Measurements from ENCODE around the gene YTHDF1. TPM values are rescaled to one million over a fixed set of nuclear protein-coding genes. Genes with fewer than 3 reads are reported as not detected.

YTHDF1 gene
- total RNA-seq, 6 experiments from 2014 or later: 35.4 to 40.0 (median 37.2) TPM

DNA sequence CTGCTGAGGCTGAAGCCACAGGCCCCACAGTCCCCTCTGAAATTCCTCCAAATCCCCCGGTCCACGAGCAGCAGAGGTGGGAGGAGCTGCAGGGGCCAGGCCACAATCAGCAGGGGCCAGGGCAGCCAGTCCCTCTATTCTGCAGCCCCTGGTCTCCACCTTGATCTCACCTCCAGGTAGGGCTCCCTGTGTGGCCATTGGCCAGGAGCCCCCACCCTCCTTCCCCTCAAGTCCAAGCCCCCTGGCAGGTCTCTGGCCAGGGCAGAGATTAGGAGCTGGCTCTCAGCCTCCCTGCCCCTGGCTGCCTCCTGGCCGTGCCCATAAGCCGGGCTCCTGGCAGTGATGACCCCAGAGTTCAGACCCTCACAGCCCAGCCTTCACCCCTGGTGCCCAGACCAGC, 34.7 kb downstream of the YTHDF1 start:
- no peak overlapping the region for H3K4me3 Mint-ChIP-seq
- H3K36me3 Mint-ChIP-seq (ENCODE audit: low read depth): no peaks in the 10 kb centered on the region
- no peaks in the 10 kb centered on the region for H3K4me1 Mint-ChIP-seq (ENCODE audit: low read depth)
- TF ChIP-seq, protein P1, sequence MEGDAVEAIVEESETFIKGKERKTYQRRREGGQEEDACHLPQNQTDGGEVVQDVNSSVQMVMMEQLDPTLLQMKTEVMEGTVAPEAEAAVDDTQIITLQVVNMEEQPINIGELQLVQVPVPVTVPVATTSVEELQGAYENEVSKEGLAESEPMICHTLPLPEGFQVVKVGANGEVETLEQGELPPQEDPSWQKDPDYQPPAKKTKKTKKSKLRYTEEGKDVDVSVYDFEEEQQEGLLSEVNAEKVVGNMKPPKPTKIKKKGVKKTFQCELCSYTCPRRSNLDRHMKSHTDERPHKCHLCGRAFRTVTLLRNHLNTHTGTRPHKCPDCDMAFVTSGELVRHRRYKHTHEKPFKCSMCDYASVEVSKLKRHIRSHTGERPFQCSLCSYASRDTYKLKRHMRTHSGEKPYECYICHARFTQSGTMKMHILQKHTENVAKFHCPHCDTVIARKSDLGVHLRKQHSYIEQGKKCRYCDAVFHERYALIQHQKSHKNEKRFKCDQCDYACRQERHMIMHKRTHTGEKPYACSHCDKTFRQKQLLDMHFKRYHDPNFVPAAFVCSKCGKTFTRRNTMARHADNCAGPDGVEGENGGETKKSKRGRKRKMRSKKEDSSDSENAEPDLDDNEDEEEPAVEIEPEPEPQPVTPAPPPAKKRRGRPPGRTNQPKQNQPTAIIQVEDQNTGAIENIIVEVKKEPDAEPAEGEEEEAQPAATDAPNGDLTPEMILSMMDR (IDR thresholded peaks at IDR 0.05): no peak
- H3K27ac Mint-ChIP-seq: no peak overlapping the region
- H3K9me3 Mint-ChIP-seq: no peaks in the 10 kb centered on the region; the same call in 1 of the 2 replicates
- H3K27me3 Mint-ChIP-seq (ENCODE audit: insufficient read depth): peaks cover 13% of the 10 kb centered on the region
- no peak for DNase-seq

DNA sequence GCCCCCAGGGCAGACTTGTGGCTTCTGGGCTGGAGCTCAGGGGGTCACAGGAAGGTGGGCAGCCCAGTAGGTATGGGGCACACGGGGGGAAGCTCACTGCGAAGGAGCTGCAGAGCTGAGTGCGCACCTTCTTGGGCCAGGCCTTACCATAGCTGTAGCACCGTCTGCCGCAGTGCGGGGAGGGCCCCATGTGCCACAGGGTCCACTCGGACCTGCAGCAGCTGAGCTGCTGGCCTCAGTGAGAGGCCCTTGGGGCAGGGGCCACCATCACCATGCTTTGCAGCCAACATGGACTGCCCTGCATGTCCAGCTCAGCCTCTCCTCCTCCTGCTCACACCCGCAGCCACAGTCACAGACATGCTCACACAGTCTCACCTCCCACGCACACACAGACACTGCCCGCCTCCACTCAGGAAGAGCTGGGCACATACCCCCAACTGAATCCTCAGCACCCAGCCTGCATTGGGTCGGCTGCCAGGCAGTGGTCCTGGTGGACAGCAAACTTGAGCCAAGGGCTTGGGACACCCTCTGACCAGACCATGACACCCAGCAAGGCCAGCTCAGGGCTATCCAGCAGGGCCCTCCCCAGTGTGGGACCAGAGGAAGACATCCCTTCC, 35.3 kb downstream of the YTHDF1 start:
- Mint-ChIP-seq H3K27ac (no peak overlapping the region), H3K9me3 (no peaks in the 10 kb centered on the region), H3K36me3 (ENCODE audit: low read depth) (no peaks in the 10 kb centered on the region), H3K4me1 (ENCODE audit: low read depth) (no peaks in the 10 kb centered on the region), H3K27me3 (ENCODE audit: insufficient read depth) (peaks cover 16% of the 10 kb centered on the region), H3K4me3 (no peak overlapping the region)
- DNase-seq: no peak
- TF ChIP-seq, protein P1 (IDR thresholded peaks at IDR 0.05): no peak

DNA sequence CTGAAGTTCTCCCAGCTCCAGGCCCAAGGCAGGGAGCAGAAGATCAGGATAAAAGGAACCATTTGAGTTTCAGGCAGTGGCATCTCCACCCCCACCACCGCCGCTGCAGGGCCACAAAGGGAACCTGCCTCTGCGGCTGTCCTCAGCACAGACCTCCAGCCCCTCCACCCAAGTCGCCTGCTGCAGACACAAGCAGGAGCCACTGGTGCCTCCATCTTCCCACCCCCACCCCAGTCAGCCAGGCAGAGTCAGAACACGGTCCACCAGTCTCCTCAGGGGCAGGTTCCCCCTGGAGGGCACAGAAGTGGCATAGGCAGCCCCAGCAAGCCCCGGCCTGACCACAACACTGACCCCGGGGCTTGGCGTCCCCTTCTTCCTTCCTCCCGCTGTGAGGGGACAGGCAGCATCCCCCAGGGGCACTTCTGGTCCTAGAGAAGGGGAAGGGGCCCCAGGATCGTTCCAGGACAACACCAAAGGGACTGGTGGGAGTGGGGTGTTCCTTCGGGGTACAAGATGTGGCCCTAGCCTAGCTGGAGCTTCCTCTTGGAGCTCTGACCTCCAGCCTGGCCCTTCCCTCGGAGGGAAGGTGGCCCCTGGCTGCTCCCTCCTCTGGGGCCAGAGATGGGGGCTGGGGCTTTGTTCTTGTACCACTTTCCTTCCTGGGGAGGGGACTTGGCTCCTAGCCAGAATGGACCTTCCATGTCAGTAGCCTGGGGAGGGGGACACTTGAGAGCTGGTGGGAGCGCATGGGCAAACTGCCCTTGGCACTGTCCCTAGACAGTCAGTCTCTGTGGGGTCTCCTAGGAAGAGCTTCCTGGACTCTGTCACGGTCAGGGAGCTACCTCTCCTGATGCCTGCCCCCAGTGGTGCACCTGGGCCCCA, 36.0 kb downstream of the YTHDF1 start:
- peaks cover 16% of the 10 kb centered on the region for H3K27me3 Mint-ChIP-seq (ENCODE audit: insufficient read depth)
- TF ChIP-seq, protein P1 (IDR thresholded peaks at IDR 0.05): no peak

GRCh38 chr20:63178889-63179686, 36.8 kb downstream of the YTHDF1 start:
- H3K36me3 Mint-ChIP-seq (ENCODE audit: low read depth): no peaks in the 10 kb centered on the region
- H3K27me3 Mint-ChIP-seq (ENCODE audit: insufficient read depth): peaks cover 16% of the 10 kb centered on the region
- H3K4me1 Mint-ChIP-seq (ENCODE audit: low read depth): no peaks in the 10 kb centered on the region
- H3K4me3 Mint-ChIP-seq: no peak overlapping the region; the same call in 1 of the 2 replicates
- peak; percentile 34 for DNase-seq
- no peaks in the 10 kb centered on the region for H3K9me3 Mint-ChIP-seq
- TF ChIP-seq, protein P1 (IDR thresholded peaks at IDR 0.05): peak; percentile 74
- H3K27ac Mint-ChIP-seq: no peak overlapping the region

More for the DNA sequence above, 36.0 kb downstream of the YTHDF1 start:
- Mint-ChIP-seq H3K4me3 (no peak overlapping the region), H3K27ac (no peak overlapping the region), H3K9me3 (no peaks in the 10 kb centered on the region), H3K36me3 (ENCODE audit: low read depth) (no peaks in the 10 kb centered on the region), H3K4me1 (ENCODE audit: low read depth) (no peaks in the 10 kb centered on the region)
- no peak for DNase-seq

DNA sequence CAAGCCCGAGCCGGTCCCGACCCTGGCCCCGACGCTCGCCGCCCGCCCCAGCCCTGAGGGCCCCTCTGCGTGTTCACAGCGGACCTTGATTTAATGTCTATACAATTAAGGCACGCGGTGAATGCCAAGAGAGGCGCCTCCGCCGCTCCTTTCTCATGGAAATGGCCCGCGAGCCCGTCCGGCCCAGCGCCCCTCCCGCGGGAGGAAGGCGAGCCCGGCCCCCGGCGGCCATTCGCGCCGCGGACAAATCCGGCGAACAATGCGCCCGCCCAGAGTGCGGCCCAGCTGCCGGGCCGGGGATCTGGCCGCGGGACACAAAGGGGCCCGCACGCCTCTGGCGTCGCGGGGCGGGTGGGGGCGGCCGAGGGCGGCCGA, 37.5 kb downstream of the YTHDF1 start:
- DNase-seq: no peak
- H3K4me1 Mint-ChIP-seq (ENCODE audit: low read depth): no peaks in the 10 kb centered on the region
- H3K4me3 Mint-ChIP-seq: no peak overlapping the region
- TF ChIP-seq, protein P1 (IDR thresholded peaks at IDR 0.05): no peak
- no peaks in the 10 kb centered on the region for H3K36me3 Mint-ChIP-seq (ENCODE audit: low read depth)
- no peaks in the 10 kb centered on the region for H3K9me3 Mint-ChIP-seq
- peaks cover 18% of the 10 kb centered on the region for H3K27me3 Mint-ChIP-seq (ENCODE audit: insufficient read depth)
- H3K27ac Mint-ChIP-seq: no peak overlapping the region
